Panc1 (cell line): Measurements from ENCODE around the gene NUMBL. TPM values are rescaled to one million over a fixed set of nuclear protein-coding genes. Genes with fewer than 3 reads are reported as not detected.

Experiments used
- ATAC-seq: fragments of 200-7000 bp; cut with Tn5 transposase; 2 replicates; pipeline ENCODE4 v1.9.1; 2020; ENCODE audit warnings: mild to moderate bottlenecking, moderate library complexity
- Bru-seq: library from RNA; stranded (reverse); fragments of 400-500 nt; gene quantifications from one replicate; lab custom pipeline; 2021; lab: Mats Ljungman, UMichigan
- BruChase-seq, 2 experiments: library from RNA; stranded (reverse); fragments of 400-500 nt; gene quantifications; one replicate each; lab custom pipeline; 2021; lab: Mats Ljungman, UMichigan
- BruUV-seq: library from RNA; stranded (reverse); fragments of 400-500 nt; replicated peaks from 2 replicates; lab custom pipeline; 2021; lab: Mats Ljungman, UMichigan
- CTCF ChIA-PET: fragments of 300-600 bp; sonication (Branson Sonifier 250); formaldehyde crosslinking; loops from one replicate; lab custom pipeline; 2022; ENCODE audit warnings: antibody characterized with exemption; lab: Charles Lee
- POLR2A ChIA-PET: fragments of 300-600 bp; sonication (Branson Sonifier 250); formaldehyde crosslinking; loops from one replicate; lab custom pipeline; 2022; ENCODE audit warnings: antibody characterized with exemption; lab: Charles Lee
- DNase-seq: peaks from one replicate; pipeline ENCODE4 v3.0.0-alpha.2; 2010; ENCODE audit warnings: low read depth, low spot score
- H3K27ac ChIP-seq: 2 replicates; pipeline ENCODE4 v1.5.1; 2011; ENCODE audit warnings: mild to moderate bottlenecking, low read length, inconsistent platforms
- H3K27me3 ChIP-seq: fragments of 200-500 bp; sonication (Bioruptor generic); 2 replicates; pipeline ENCODE4 v1.6.0; 2014; ENCODE audit warnings: low read length, inconsistent platforms; ENCODE audit not compliant: control insufficient read depth, insufficient read depth
- H3K36me3 ChIP-seq: fragments of 200-500 bp; sonication (Bioruptor generic); 2 replicates; pipeline ENCODE4 v1.5.1; 2014; ENCODE audit warnings: inconsistent platforms, mild to moderate bottlenecking, low read length, moderate library complexity; ENCODE audit not compliant: control insufficient read depth, insufficient read depth
- H3K4me1 ChIP-seq: 2 replicates; pipeline ENCODE4 v1.5.1; 2011; ENCODE audit warnings: inconsistent platforms, mild to moderate bottlenecking, low read length, moderate library complexity; ENCODE audit not compliant: control insufficient read depth, insufficient read depth
- H3K4me3 ChIP-seq, 2 experiments: 2 replicates each; pipeline ENCODE4 v1.5.1; 2011 to 2012; ENCODE audit warnings: low read depth in 2 of 2, low read length in 2 of 2, mild to moderate bottlenecking in 2 of 2, inconsistent platforms in 1 of 2, moderate library complexity in 1 of 2
- H3K9me3 ChIP-seq: fragments of 200-500 bp; sonication (Bioruptor generic); 2 replicates; pipeline ENCODE4 v1.5.1; 2014; ENCODE audit warnings: low read depth, mild to moderate bottlenecking, inconsistent platforms, low read length, moderate library complexity; ENCODE audit not compliant: control insufficient read depth, insufficient read depth
- CTCF ChIP-seq: fragments of 450-650 bp; IDR thresholded peaks from 2 replicates; pipeline ENCODE4 v1.5.1; 2017; ENCODE audit warnings: mild to moderate bottlenecking
- POLR2AphosphoS5 ChIP-seq: IDR thresholded peaks from 2 replicates; pipeline ENCODE4 v1.6.1; 2012; ENCODE audit warnings: mild to moderate bottlenecking, low read depth, low read length, moderate library complexity
- SIN3A ChIP-seq: IDR thresholded peaks from 2 replicates; pipeline ENCODE4 v1.6.1; 2012; ENCODE audit warnings: low read depth, mild to moderate bottlenecking, low read length, moderate library complexity, borderline replicate concordance; ENCODE audit not compliant: insufficient read depth
- TCF7L2 ChIP-seq: IDR thresholded peaks from 2 replicates; pipeline ENCODE4 v1.6.1; 2011; ENCODE audit warnings: mild to moderate bottlenecking, low read depth, low read length, inconsistent platforms
- in situ Hi-C: cut with HindIII; loops from 2 replicates; pipeline ENCODE4 v1.10.0; 2016; ENCODE audit warnings: low sequenced_read_pairs, low pct_unique_long_range_greater_than_20kb
- intact Hi-C: fragments of 100-400 bp; cut with micrococcal nuclease; formaldehyde crosslinking; loops from one replicate; pipeline ENCODE4 v1.10.0; 2022; ENCODE audit not compliant: unreplicated experiment
- long read RNA-seq: library from polyadenylated mRNA; unstranded; transcript quantifications from one replicate; pipeline ENCODE4 v2.0.0, GENCODE V29; 2021; ENCODE audit not compliant: unreplicated experiment
- polyA plus RNA-seq: library from polyadenylated mRNA; unstranded; fragments of >200 nt; gene quantifications from one replicate; pipeline ENCODE4 v1.2.1, GENCODE V29; 2012; ENCODE audit warnings: missing spikeins; ENCODE audit not compliant: insufficient read length
- total RNA-seq: library from RNA; stranded (reverse); gene quantifications from one replicate; pipeline ENCODE4 v1.2.1, GENCODE V29; 2021; ENCODE audit not compliant: unreplicated experiment
- TF ChIP-seq, protein P1 (sequence below), 2 experiments: IDR thresholded peaks; 2 replicates each; pipeline ENCODE4 v1.6.1; 2011 to 2012; ENCODE audit warnings: low read depth in 2 of 2, control low read depth in 1 of 2, low read length in 1 of 2, mild to moderate bottlenecking in 1 of 2, moderate library complexity in 1 of 2; ENCODE audit not compliant: insufficient read depth in 1 of 2

Gene NUMBL
- total RNA-seq (27.6 TPM), Bru-seq, nascent RNA (percentile 52 among the genes with signal in this experiment), BruChase-seq, experiment 1, labeled RNA remaining after a 2-hour chase (percentile 60 among the genes with signal in this experiment), BruChase-seq, experiment 2, labeled RNA remaining after a 6-hour chase (percentile 58 among the genes with signal in this experiment)
- 31.1 TPM for polyA plus RNA-seq
- long read RNA-seq, partial matches to known transcripts: 0 of 12 reads
- long read RNA-seq, other reads (novel, unspliced or antisense): 10 of 12 reads

- Histone ChIP-seq H3K27ac (peak within 1 kb of the TSS; percentile 81), H3K4me3 (peak within 1 kb of the TSS; percentile 58 to 73), H3K4me1 (peaks cover 9% of the 10 kb centered on the region), H3K9me3 (no peaks in the 10 kb centered on the region), H3K27me3 (no peaks in the 10 kb centered on the region), H3K36me3 (no peaks in the 10 kb centered on the region)
- in situ Hi-C loops (no loop called here), intact Hi-C loops (no loop called here)
- TF ChIP-seq TCF7L2 (no peak), SIN3A (0 out of 2 replicates have a peak, but pooled peaks have one; percentile 41), POLR2AphosphoS5 (no peak), CTCF (no peak)
- TF ChIP-seq, protein P1, sequence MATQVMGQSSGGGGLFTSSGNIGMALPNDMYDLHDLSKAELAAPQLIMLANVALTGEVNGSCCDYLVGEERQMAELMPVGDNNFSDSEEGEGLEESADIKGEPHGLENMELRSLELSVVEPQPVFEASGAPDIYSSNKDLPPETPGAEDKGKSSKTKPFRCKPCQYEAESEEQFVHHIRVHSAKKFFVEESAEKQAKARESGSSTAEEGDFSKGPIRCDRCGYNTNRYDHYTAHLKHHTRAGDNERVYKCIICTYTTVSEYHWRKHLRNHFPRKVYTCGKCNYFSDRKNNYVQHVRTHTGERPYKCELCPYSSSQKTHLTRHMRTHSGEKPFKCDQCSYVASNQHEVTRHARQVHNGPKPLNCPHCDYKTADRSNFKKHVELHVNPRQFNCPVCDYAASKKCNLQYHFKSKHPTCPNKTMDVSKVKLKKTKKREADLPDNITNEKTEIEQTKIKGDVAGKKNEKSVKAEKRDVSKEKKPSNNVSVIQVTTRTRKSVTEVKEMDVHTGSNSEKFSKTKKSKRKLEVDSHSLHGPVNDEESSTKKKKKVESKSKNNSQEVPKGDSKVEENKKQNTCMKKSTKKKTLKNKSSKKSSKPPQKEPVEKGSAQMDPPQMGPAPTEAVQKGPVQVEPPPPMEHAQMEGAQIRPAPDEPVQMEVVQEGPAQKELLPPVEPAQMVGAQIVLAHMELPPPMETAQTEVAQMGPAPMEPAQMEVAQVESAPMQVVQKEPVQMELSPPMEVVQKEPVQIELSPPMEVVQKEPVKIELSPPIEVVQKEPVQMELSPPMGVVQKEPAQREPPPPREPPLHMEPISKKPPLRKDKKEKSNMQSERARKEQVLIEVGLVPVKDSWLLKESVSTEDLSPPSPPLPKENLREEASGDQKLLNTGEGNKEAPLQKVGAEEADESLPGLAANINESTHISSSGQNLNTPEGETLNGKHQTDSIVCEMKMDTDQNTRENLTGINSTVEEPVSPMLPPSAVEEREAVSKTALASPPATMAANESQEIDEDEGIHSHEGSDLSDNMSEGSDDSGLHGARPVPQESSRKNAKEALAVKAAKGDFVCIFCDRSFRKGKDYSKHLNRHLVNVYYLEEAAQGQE (IDR thresholded peaks at IDR 0.05; ENCODE audit: insufficient read depth in 1 of 2, low read depth in 2 of 2, low read length in 1 of 2): no peak
- ChIA-PET CTCF (interaction anchor here (0.5 kb wide), 1 partner anchor 85 kb away, joined by 4 read pairs; no protein-coding TSS in a partner anchor), POLR2A (no interaction called here)
- no TSS peak for BruUV-seq
- DNase-seq (no peak), ATAC-seq (no peak; the same call in none of the 2 replicates)
These were observed at the start of gene NUMBL for GRCh38 chr19:40690050-40690692. Gene NUMBL (minus strand): TSS chr19:40690651. CDS start chr19:40690483, 168 bp downstream.

GRCh38 chr19:40739030-40739839 lies 48.8 kb upstream of the NUMBL start:
- intact Hi-C loops: no loop called here
- 0 out of 2 replicates have a peak, but pooled peaks have one; percentile 16 for ATAC-seq
- POLR2A ChIA-PET: no interaction called here
- in situ Hi-C loops: no loop called here
- no TSS peak for BruUV-seq
- H3K9me3 ChIP-seq: no peaks in the 10 kb centered on the region
- H3K36me3 ChIP-seq: no peaks in the 10 kb centered on the region
- H3K4me1 ChIP-seq: no peaks in the 10 kb centered on the region
- H3K4me3 ChIP-seq: no peak overlapping the region
- no peaks in the 10 kb centered on the region for H3K27me3 ChIP-seq
- DNase-seq: no peak
- TF ChIP-seq, protein P1 (IDR thresholded peaks at IDR 0.05; ENCODE audit: insufficient read depth in 1 of 2, low read depth in 2 of 2, low read length in 1 of 2): no peak
- TF ChIP-seq TCF7L2: no peak
- TF ChIP-seq SIN3A: no peak
- no peak for TF ChIP-seq POLR2AphosphoS5
- TF ChIP-seq CTCF: no peak
- CTCF ChIA-PET: no interaction called here
- no peak overlapping the region for H3K27ac ChIP-seq
